Measurements from ENCODE around the gene TUBA4B. TPM values are rescaled to one million over a fixed set of nuclear protein-coding genes. Genes with fewer than 3 reads are reported as not detected.
"Not testable (repeated sequence)": the region's sequence is repeated elsewhere in the genome, so short reads cannot be mapped to it uniquely, and the experiment has no call there.

Gene TUBA4B
- total RNA-seq, 1 donor, result not detected

DNA sequence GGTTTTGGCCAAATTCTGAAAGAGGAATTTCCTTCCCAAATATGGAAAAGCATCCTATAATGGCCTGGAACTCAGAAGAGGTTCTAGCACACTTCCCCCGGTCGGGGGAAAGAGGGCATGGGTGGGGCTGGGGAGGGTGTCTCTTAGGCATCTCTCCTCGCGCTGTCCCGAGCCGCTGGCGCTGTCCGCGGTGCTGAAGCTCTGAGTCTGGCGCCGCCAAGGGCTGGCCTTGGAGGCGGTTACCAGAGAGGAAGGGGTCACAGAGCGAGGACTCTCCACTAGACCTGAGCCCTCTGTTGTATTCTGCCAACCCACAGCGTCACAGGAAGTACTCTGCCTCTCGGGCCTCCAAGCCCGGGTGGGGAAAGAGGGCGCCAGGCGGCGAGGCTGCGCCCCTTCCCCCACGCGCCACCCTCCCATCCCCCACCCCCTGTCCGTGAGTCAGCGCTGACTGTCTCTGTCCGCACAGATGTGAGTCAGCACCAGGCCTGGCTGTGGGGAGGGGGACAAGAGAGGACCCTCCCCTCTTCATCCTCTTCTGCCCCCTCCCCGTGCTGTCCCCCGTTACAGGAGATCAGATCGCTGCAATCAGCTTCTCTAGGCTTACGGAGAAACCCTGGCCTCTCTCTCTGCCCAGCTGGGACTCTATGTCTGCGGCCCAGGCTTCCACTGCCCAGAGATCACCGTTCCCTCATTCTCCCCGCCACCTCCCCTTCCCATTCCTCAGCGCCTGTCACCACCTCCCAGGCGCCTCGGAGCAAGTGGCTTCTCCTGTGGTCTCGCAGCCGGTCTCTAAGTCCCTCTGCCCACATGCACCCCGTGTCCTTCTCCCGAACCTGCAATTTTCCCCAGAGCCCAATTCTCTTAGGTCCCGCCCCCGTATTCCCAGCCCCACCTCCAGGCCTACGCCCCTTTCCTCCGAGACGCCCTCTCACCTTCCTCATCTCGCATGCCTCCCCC lies 55.4 kb downstream of the TUBA4B start:
- DNase-seq (ENCODE audit: low read depth), result peak; percentile 62
- peak overlapping the region; percentile 38 for H3K4me3 ChIP-seq (ENCODE audit: low read depth, low read length)
- TF ChIP-seq, protein P1, sequence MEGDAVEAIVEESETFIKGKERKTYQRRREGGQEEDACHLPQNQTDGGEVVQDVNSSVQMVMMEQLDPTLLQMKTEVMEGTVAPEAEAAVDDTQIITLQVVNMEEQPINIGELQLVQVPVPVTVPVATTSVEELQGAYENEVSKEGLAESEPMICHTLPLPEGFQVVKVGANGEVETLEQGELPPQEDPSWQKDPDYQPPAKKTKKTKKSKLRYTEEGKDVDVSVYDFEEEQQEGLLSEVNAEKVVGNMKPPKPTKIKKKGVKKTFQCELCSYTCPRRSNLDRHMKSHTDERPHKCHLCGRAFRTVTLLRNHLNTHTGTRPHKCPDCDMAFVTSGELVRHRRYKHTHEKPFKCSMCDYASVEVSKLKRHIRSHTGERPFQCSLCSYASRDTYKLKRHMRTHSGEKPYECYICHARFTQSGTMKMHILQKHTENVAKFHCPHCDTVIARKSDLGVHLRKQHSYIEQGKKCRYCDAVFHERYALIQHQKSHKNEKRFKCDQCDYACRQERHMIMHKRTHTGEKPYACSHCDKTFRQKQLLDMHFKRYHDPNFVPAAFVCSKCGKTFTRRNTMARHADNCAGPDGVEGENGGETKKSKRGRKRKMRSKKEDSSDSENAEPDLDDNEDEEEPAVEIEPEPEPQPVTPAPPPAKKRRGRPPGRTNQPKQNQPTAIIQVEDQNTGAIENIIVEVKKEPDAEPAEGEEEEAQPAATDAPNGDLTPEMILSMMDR (IDR thresholded peaks at IDR 0.05; ENCODE audit: insufficient read depth, low read length), result no peak

DNA sequence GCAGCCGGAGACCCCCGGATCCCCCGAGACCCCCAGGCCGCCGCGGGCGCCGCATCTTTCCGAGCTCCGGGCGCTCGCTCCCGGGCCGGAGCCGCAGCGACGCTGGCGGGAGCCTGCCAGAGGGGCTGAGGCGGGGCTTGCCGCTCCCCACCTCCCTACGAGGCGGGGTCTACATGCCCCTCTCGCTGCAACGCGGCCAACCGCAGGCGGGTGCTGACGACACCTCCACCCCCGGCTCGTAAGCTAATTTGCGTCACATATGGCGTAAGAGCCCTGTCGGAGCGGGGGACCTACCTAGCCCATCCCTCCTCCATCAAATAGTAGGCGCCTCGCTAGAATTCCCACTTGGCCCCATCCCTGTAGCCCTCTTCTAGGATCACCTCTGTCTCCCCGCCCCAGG lies 56.2 kb downstream of the TUBA4B start, which contains the start of gene PTPRN:
Gene PTPRN, minus strand, starts transcription at position 124 of the 400 bp plus-strand sequence. Its CDS starts 69 bp downstream, at position 55.
- peak within 1 kb of the TSS; percentile 38 for H3K4me3 ChIP-seq (ENCODE audit: low read depth, low read length)
- peak; percentile 38 for DNase-seq (ENCODE audit: low read depth)
- TF ChIP-seq, protein P1 (IDR thresholded peaks at IDR 0.05; ENCODE audit: insufficient read depth, low read length), result no peak

DNA sequence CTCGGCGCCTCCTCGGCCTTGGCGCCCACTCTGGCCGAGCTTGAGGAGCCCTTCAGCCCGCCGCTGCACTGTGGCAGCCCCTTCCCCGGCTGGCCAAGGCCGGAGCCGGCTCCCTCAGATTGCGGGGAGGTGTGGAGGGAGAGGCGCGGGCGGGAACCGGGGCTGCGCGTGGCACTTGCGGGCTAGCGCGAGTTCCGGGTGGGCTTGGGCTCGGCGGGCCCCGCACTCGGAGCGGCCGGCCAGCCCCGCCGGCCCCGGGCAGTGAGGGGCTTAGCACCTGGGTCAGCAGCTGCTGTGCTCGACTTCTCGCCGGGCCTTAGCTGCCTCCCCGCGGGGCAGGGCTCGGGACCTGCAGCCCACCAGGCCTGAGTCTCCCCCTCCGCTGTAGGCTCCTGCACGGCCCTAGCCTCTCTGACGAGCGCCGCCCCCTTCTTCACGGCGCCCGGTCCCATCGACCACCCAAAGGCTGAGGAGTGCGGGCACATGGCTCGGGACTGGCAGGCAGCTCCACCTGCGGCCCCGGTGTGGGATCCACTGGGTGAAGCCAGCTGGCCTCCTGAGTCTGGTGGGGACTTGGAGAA lies 59.7 kb downstream of the TUBA4B start:
- H3K4me3 ChIP-seq (ENCODE audit: low read depth, low read length); DNase-seq (ENCODE audit: low read depth): not testable (repeated sequence)

DNA sequence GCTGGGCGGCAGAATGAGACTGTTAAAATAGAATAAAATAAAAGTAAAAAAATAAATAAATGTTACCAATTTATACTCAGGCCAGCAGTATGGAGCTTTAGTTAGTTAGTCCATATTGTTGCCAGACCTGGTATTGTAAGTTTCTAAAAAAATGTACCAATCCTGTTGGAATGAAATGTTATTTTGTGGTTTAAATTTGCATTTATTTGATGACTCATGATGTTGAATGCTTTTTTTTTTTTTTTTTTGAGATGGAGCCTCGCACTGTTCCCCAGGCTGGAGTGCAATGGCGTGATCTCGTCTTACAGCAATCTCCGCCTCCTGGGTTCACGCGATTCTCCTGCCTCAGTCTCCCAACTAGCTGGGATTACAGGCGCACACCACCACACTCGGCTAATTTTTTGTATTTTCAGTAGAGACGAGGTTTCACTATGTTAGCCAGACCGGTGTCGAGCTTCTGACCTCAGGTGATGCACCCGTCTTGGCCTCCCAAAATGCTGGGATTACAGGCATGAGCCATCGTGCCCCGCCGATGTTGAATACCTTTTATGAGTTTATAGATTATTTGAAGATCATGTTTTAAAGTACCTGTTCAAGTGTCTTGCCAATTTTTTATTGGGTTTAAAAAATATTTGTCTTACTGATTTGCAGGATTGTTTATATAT lies 61.9 kb downstream of the TUBA4B start:
- no peak overlapping the region for H3K4me3 ChIP-seq (ENCODE audit: low read depth, low read length)
- TF ChIP-seq, protein P1 (IDR thresholded peaks at IDR 0.05; ENCODE audit: insufficient read depth, low read length), result no peak
- no peak for DNase-seq (ENCODE audit: low read depth)

Small RNA genes lying within 50 kb of the gene (small RNA-seq; reads per million reads assigned to genes)
- gene MIR153-1, result not detected

Other genes with a start within 250 kb of the TUBA4B start
- not detected in 2 replicates for gene CFAP65, start 211.7 kb upstream of the TUBA4B start, total RNA-seq (ENCODE audit: low replicate concordance)
- gene IHH, start 192.3 kb upstream of the TUBA4B start, total RNA-seq (ENCODE audit: low replicate concordance), result 0.09 TPM in 1 of 2 replicates, not detected in the other
- 18.3 and 23.8 TPM in 2 replicates for gene NHEJ1, start 92.4 kb upstream of the TUBA4B start, total RNA-seq (ENCODE audit: low replicate concordance)
- 1.6 and 3.1 TPM in 2 replicates for gene SLC23A3, start 83.2 kb upstream of the TUBA4B start, total RNA-seq (ENCODE audit: low replicate concordance)
- 25.7 and 41.9 TPM in 2 replicates for gene CNPPD1, start 76.3 kb upstream of the TUBA4B start, total RNA-seq (ENCODE audit: low replicate concordance)
- gene RETREG2, start 75.0 kb upstream of the TUBA4B start, total RNA-seq (ENCODE audit: low replicate concordance), result 68.1 and 76.0 TPM in 2 replicates
- gene ZFAND2B, start 46.5 kb upstream of the TUBA4B start, total RNA-seq (ENCODE audit: low replicate concordance), result 27.2 and 39.2 TPM in 2 replicates
- gene ABCB6, start 34.3 kb upstream of the TUBA4B start, total RNA-seq (ENCODE audit: low replicate concordance), result 10.1 and 27.3 TPM in 2 replicates
- 45.1 and 56.9 TPM in 2 replicates for gene ATG9A, start 23.6 kb upstream of the TUBA4B start, total RNA-seq (ENCODE audit: low replicate concordance)
- 23.7 and 64.5 TPM in 2 replicates for gene ANKZF1, start 23.4 kb upstream of the TUBA4B start, total RNA-seq (ENCODE audit: low replicate concordance)
- gene GLB1L, start 7.8 kb upstream of the TUBA4B start, total RNA-seq (ENCODE audit: low replicate concordance), result 10.5 and 15.9 TPM in 2 replicates
- 16.7 and 40.2 TPM in 2 replicates for gene STK16, start 7.8 kb upstream of the TUBA4B start, total RNA-seq (ENCODE audit: low replicate concordance)
- 9.7 and 25.6 TPM in 2 replicates for gene TUBA4A, start 675 bp downstream of the TUBA4B start, total RNA-seq (ENCODE audit: low replicate concordance)
- 28.0 and 41.7 TPM in 2 replicates for gene DNAJB2, start 26.1 kb downstream of the TUBA4B start, total RNA-seq (ENCODE audit: low replicate concordance)
- 0.36 and 1.8 TPM in 2 replicates for gene PTPRN, start 56.2 kb downstream of the TUBA4B start, total RNA-seq (ENCODE audit: low replicate concordance)
- gene RESP18, start 79.5 kb downstream of the TUBA4B start, total RNA-seq (ENCODE audit: low replicate concordance), result not detected in 2 replicates
- gene DNPEP, start 134.7 kb downstream of the TUBA4B start, total RNA-seq (ENCODE audit: low replicate concordance), result 33.2 and 55.0 TPM in 2 replicates
- gene DES, start 165.1 kb downstream of the TUBA4B start, total RNA-seq (ENCODE audit: low replicate concordance), result 3.3 and 4.7 TPM in 2 replicates
- gene SPEG, start 181.6 kb downstream of the TUBA4B start, total RNA-seq (ENCODE audit: low replicate concordance), result 22.7 and 36.1 TPM in 2 replicates
- gene GMPPA, start 245.6 kb downstream of the TUBA4B start, total RNA-seq (ENCODE audit: low replicate concordance), result 16.6 and 66.3 TPM in 2 replicates

Measured in fibroblast of the aortic adventitia (primary cell).